Measurements from ENCODE around the gene SAMD4A.

Gene SAMD4A

GRCh38 chr14:54783660-54784015 is 216.7 kb downstream of the SAMD4A start:
- no peak for TF ChIP-seq CTCF (IDR thresholded peaks at IDR 0.05; ENCODE audit: low read depth, low read length)

GRCh38 chr14:54784060-54784459 is 217.1 kb downstream of the SAMD4A start:
- no peak for DNase-seq (ENCODE audit: extremely low read depth, low read depth)
- TF ChIP-seq CTCF (IDR thresholded peaks at IDR 0.05; ENCODE audit: low read depth, low read length): no peak

More at GRCh38 chr14:54783660-54784015, 216.7 kb downstream of the SAMD4A start:
- DNase-seq (ENCODE audit: extremely low read depth, low read depth): no peak

DNA sequence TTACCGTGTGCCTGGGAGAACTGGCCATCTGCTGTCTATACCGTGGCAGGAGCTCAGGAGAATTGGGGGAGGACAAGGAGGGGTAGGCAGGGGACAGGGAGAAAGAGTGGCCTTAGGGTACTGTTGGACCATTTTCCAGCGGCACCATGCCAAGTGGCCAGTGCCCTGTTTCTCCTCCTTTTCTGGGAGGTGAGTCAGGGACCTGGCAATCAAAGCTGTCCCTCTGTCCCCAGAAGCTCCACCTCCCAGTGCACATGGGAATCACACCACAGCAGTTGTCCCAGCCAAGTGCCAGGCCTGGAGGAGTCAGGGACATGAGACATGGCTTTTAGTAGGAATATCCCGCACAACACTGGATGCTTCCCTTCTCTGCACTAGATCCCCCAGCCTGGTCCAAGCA is 217.7 kb downstream of the SAMD4A start:
- TF ChIP-seq CTCF (IDR thresholded peaks at IDR 0.05; ENCODE audit: low read depth, low read length): no peak
- DNase-seq (ENCODE audit: extremely low read depth, low read depth): no peak

DNA sequence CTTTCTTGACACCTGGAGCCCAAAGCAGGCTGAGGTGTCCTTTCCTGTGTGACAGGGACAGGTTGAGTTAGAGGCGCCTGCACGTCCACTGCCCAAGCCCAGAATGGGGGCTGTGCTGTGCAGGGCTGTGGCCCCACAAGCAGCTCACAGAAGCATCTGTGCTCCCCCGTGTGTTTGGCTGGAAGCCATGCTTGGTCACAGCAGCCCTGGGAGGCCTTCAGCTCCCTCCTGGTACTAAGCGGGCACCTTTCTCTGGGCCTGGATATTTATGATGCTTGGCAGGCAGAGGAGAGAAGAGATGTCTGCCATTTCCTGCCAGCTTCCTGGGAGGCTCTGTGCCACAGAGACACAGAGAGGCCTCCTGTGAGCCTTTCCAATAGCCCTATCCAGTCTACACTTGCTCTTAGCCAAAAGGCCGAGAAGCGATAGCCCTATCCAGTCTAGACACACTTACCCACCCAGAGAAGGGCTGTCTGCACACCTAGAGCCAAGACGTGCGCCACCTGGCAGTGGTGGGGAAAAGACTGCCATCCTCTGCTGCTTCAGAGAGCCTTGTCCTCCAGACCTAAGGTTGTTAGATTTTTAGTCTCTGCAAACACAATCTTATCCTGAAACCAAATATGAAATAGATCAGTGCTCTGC is 218.3 kb downstream of the SAMD4A start:
- no peak for DNase-seq (ENCODE audit: extremely low read depth, low read depth)
- TF ChIP-seq CTCF (IDR thresholded peaks at IDR 0.05; ENCODE audit: low read depth, low read length): no peak

- no peak for DNase-seq (ENCODE audit: extremely low read depth, low read depth)
- no peak for TF ChIP-seq CTCF (IDR thresholded peaks at IDR 0.05; ENCODE audit: low read depth, low read length)
Measured at GRCh38 chr14:54785778-54786770, 219.1 kb downstream of the SAMD4A start.

DNA sequence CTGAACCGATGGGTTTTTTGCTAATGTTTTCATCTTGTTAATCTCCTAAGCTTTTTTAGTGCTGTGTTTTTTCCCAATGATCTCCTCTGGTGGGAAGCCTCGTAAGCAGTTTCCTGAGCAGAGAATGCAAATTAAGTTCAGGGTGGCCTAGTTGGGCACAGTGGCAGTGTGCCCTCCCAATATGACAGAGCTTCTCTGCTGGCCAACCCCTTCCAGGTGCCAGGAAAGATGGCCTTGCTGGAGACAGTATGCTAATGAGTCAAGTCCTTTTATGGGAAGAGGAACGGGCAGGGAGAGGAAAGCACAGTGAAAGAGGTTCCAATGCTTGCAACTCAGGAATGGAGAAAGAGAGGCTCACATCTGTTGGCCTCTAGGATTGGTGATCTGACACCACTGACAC is 219.9 kb downstream of the SAMD4A start:
- no peak for DNase-seq (ENCODE audit: extremely low read depth, low read depth)
- no peak for TF ChIP-seq CTCF (IDR thresholded peaks at IDR 0.05; ENCODE audit: low read depth, low read length)

- TF ChIP-seq CTCF (IDR thresholded peaks at IDR 0.05; ENCODE audit: low read depth, low read length): no peak
- DNase-seq (ENCODE audit: extremely low read depth, low read depth): no peak
Measured at GRCh38 chr14:54787261-54787660, 220.3 kb downstream of the SAMD4A start.
